ENCODE results near the gene CCSER1.
"Not testable (repeated sequence)": the region's sequence is repeated elsewhere in the genome, so short reads cannot be mapped to it uniquely, and the experiment has no call there.

The CCSER1 gene

GRCh38 chr4:90855111-90855510 lies 727.9 kb downstream of the CCSER1 start:
- DNase-seq = no peak

DNA sequence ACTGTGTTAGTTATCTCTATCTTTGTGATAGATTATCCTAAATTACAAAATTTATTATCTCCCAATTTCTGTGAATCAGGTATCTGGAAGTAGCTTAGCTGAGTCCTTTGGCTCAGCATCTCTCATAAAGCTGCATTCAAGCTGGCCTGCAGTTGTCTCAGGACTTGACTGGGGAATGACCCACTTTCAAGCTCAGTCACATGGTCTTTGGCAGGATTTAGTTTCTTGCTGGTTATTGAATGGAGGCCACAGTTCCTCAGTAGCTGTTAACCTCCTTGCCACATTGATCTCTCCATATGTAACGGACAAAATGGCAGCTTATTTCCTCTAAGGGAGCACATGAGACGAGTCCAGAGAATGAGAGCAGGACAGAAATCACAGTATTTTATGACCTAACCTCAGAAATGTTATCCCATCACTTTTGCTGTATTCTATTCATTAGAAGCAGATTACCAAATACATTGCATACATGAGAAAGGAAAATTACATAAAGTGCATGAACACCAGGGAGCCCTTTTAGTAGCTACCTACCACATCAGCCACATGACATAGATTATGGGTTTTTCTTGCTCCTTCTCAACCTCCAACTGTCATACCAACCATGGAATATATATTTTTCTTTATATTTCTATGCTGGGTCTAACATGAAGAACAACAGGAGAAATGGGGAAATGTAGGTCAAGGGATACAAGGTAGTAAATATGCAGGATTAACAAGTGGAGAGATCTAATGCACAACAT lies 730.1 kb downstream of the CCSER1 start:
- no peak for DNase-seq

DNA sequence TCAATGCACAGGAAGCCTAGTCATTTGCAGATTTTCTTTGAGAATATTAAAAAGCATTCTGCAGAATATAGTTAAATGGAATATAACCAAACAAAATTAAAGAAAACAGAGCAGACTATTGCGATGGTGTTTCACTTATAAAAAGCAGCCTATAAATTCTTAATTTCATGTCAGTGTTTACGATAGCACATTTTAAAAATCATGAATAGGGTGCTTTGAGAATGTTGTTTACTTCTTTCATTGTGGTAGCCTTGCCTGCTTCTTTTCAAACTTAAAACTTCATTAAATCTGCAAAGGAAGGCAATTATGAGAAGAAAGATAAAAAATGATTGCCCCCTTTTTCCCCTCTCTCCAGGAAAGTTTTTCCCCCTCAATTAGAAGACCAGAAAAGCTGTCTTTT lies 748.6 kb downstream of the CCSER1 start:
- no peak for DNase-seq

- DNase-seq = no peak
Measured at GRCh38 chr4:90876296-90876695, 749.1 kb downstream of the CCSER1 start.

GRCh38 chr4:90883519-90883918 lies 756.3 kb downstream of the CCSER1 start:
- no peak for DNase-seq

GRCh38 chr4:90888571-90888970 lies 761.4 kb downstream of the CCSER1 start:
- DNase-seq = no peak

DNA sequence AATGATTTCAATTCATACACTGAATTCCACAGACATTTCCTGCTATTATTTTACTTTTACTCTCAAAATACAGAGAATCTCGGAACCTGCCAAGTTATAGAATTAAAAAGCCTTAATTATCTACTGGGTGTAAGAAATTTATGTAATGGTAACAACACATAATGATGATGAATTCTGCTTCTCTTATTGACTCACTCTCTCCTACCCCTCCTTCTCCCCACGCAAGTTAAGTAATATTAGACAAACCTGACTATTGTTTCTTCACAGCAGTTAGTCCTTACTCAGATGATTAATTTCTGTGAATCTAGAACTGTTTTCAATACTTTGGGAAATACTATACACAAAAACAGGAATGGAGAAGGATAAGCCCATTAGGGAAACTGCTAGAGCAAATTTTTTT lies 762.0 kb downstream of the CCSER1 start:
- no peak for DNase-seq

GRCh38 chr4:90903413-90903812 lies 776.2 kb downstream of the CCSER1 start:
- DNase-seq = not testable (repeated sequence)

DNA sequence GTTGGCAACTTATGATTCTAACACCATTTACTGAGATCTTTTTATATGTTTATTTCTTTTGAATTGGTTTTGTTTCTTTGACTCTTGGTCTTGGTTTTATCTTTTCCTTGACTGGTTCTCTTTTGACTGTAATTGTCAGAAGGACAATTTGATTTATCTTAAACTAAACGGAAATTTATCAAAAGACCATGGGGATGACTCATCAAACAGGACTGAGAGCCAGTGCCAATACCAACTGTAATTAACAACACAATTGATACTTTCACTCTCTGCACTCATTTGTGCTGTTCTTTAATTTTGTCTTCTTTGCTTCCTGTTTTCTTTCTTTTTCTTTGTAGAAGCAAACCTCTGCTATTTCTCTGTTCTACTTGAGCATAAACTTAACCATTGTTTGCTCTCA lies 776.8 kb downstream of the CCSER1 start:
- no peak for DNase-seq

DNA sequence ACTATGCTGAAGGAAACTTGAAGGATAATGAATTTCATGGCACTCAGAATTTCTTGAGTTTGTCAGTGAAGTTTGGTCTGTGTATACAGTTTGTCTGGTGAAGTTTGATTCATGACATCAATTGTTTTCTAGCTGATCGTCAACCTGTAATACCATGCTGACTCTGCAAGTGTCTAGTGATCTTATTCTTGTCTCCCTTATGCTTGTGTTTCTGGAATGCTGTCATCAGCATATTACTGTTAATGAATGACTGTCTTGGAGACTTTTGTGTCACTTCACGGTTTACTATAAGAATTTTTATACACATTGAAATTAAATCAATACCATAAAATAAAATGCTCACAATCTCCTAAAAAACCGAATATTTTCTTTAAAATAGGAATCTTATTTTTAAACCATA lies 779.0 kb downstream of the CCSER1 start:
- no peak for DNase-seq

- not testable (repeated sequence) for DNase-seq
Measured at GRCh38 chr4:90911724-90912434, 784.7 kb downstream of the CCSER1 start.

DNA sequence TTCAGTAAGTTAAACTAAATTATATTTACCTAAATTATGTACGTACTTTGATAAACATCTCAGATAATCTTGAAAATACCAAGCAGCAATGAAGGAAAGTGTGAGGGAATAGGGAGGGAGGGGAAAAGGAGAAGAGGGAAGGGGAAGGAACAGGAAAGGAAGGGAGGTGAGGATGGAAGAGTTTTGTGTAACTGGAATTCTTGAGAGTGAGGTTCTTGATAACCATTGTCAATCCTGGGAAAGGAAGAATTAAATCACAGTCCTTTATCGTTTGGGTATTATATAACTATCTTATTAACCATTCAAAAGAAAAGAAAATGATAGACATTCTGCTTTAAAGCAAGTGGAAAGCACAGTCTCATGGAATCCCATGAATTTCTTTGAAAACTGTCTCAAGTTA lies 795.0 kb downstream of the CCSER1 start:
- DNase-seq = no peak

DNA sequence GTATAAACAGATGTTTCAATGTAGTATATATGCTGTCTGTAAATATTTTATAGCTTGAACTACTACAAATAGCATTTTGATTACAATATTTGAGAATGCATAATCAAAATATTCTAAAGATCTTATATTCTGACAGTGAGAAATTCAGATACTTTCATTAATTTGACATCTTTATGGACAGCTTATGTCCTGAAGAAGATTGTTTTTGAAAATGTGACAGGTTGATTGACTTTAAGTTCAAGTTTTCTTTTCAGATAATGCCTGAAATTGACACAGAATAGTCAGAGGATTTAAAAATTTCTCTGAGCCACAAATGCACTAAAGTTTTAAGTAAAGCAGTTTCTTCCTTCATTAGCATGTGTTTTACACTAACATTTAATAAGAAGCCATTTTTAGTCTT lies 799.8 kb downstream of the CCSER1 start:
- no peak for DNase-seq

GRCh38 chr4:90943311-90943710 lies 816.1 kb downstream of the CCSER1 start:
- no peak for DNase-seq

GRCh38 chr4:90946945-90947344 lies 819.8 kb downstream of the CCSER1 start:
- DNase-seq = no peak

DNA sequence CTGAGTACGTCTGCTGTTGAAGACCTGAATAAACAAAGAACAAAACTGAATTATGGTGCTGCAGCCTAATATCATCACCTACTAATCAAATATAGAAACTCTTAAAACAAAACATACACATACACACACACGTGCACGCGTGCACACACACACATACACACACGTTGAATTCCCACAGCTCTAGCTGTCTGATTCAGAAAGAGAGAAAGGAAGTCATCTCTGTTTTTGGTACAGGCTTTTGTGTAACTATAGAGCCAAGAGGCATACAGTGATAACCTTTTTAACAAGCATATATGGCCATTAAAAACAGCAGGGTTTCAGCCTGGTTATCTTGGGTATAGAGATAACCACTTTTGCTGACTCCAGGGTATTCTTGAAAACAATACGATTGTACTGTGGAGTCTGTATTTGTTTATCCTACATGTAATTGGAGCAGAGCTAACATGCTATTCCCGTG lies 823.2 kb downstream of the CCSER1 start:
- no peak for DNase-seq

- no peak for DNase-seq
Measured at GRCh38 chr4:90951037-90951436, 823.8 kb downstream of the CCSER1 start.

DNA sequence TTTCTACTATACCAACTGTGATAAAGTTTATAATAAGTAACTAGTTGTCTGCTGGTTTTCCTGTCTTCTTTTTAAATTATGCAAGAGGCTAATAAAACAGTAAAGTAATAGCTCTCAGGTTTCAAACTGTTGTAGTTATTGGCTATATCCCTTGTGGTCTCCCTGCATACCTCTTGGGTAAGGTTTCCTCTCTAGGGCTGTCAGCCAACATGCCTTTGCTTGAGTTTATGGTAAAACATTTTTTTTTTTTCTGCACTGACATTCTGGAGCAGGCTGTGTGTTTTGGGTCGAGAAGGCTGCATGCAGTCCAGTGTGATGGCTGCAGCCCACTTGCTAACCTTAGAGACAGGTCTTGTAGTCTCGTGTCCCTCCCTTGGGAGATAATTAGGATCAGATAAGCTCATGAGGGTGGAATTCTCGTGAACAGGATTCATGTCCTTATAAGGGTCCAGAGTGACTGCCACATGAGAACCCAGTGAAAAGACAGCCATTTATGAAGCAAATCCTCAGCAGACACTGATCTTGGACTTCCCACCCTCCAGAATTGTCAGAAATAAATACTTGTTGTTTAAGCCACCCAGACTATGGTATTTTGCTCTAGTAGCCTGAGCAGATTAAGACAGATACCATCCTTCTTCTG lies 831.2 kb downstream of the CCSER1 start:
- DNase-seq = no peak

DNA sequence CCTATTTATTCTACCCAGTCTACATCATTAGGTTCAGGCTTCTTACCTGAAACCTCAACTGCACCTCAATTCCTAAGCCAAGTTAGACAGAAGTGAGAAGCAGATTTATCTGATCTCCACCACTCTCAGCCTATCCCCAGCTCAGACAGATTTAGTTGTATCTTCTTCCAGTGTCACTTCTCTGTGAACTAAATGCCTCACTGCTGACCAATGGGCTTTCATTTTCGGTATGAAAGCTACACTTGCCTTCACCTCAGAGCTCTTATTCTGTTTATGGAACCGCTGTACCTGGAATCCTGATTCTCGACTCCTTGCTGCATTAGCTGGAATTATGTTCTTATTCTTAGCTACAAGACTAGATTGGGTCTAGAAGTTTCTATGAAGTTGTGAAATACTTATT lies 833.2 kb downstream of the CCSER1 start:
- DNase-seq = no peak

DNA sequence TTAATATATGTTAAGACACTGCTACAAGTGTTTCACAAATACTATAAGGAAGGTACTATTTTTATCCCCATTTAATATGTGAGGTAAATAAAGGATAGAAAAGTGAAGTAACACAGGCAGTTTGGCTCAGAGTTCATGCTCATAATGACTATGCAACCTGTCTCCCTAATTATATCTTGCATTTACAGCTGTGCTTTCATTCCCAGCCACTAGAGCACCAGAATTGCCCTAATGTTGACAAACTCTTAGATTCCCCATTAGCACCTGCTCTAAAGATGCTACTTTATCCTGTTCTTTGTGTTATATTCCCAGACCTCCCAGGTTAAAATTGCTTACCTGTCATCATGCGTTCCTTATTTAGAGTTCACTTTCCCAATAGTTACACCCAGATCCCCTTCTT lies 833.6 kb downstream of the CCSER1 start:
- DNase-seq = no peak

DNA sequence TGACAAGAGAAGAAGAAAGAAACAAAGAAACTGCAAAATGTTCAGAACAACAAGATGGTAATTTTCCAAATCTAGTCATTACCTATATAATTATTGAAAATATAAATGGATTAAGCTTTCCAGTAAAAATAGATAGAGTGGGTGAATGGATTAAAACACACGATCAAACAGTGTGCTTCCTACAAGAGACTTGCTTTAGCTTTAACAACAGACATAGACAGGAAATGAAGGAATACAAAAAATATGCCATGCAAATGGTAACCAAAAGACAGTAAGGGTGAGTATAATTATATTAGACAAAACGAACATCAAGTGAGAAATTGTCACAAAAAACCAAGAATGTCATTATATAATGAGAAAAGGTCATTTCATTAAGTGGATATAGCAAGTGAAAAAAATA lies 842.8 kb downstream of the CCSER1 start:
- DNase-seq = no peak

DNA sequence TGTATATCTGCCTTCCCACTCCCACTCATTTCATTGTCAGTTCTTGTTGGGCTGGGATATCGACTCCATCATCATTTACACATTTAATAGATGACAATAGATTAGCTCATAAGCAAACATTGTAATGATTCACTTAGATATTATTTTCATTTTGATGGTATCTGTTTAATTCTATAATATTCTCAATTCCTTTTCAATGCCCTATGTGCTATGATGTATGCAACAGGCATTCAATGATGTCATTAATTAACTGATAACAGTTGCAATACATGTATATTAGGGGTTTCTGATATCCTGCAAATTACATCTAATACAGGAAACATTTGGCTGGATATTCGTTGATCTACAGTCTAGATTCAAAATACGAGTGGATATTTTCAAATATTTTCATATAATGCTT lies 850.5 kb downstream of the CCSER1 start:
- DNase-seq = no peak

DNA sequence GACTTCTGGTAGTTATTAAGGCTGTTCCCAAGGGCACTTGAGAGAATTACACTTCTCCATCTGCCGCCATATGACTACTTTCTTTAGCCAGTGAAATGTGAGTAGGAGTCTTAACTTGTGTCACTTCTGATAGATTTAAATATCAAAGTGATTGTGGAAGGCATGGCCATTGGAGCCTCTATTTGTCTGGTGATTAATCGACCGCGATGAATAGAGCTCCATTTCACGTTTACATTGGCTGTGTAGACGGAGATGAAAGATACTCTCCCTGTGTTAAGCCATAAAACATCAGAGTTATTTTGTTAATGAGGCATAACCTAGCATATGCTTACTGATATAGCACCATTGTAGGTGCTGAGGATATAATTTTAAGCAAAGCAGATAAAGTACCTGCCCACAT lies 852.4 kb downstream of the CCSER1 start:
- no peak for DNase-seq

- no peak for DNase-seq
Measured at GRCh38 chr4:90982813-90983212, 855.6 kb downstream of the CCSER1 start.

All from CD4-positive, alpha-beta T cell treated with Interleukin-12 subunit alpha and Interleukin-12 subunit beta, for 1 hour (primary cell).